ENCODE results near the gene CEBPZ. TPM values are rescaled to one million over a fixed set of nuclear protein-coding genes. Genes with fewer than 3 reads are reported as not detected.
"Not testable (repeated sequence)": the region's sequence is repeated elsewhere in the genome, so short reads cannot be mapped to it uniquely, and the experiment has no call there.

The CEBPZ gene
- total RNA-seq, 1 experiment from 2014 or later: 89.8 TPM

- DNase-seq (ENCODE audit: low spot score): no peak
These were observed 7.3 kb downstream of the CEBPZ start for GRCh38 chr2:37224063-37224462.

- no peak for DNase-seq (ENCODE audit: low spot score)
These were observed 8.3 kb downstream of the CEBPZ start for GRCh38 chr2:37223131-37223530.

- no peak for DNase-seq (ENCODE audit: low spot score)
These were observed 12.3 kb downstream of the CEBPZ start for GRCh38 chr2:37219046-37219445.

GRCh38 chr2:37215250-37215649 lies 16.1 kb downstream of the CEBPZ start:
- DNase-seq (ENCODE audit: low spot score): peak; percentile 9

GRCh38 chr2:37211939-37212338 lies 19.5 kb downstream of the CEBPZ start:
- DNase-seq (ENCODE audit: low spot score): no peak

GRCh38 chr2:37211212-37211611 lies 20.2 kb downstream of the CEBPZ start:
- no peak for DNase-seq (ENCODE audit: low spot score)

GRCh38 chr2:37206760-37207159 lies 24.6 kb downstream of the CEBPZ start:
- not testable (repeated sequence) for DNase-seq (ENCODE audit: low spot score)

- DNase-seq (ENCODE audit: low spot score): no peak
These were observed 25.6 kb downstream of the CEBPZ start for GRCh38 chr2:37205689-37206341.

GRCh38 chr2:37205071-37205661 lies 26.2 kb downstream of the CEBPZ start:
- DNase-seq (ENCODE audit: low spot score): not testable (repeated sequence)

- no peak for DNase-seq (ENCODE audit: low spot score)
These were observed 27.7 kb downstream of the CEBPZ start for GRCh38 chr2:37203708-37204107.

GRCh38 chr2:37201766-37202165 lies 29.6 kb downstream of the CEBPZ start:
- no peak for DNase-seq (ENCODE audit: low spot score)

GRCh38 chr2:37201208-37201607 lies 30.2 kb downstream of the CEBPZ start:
- no peak for DNase-seq (ENCODE audit: low spot score)

- DNase-seq (ENCODE audit: low spot score): no peak
These were observed 32.7 kb downstream of the CEBPZ start for GRCh38 chr2:37198681-37199065.

- peak; percentile 80 for DNase-seq (ENCODE audit: low spot score)
These were observed 34.8 kb downstream of the CEBPZ start, which contains the start of gene CEBPZOS for GRCh38 chr2:37196320-37197195. Gene CEBPZOS, plus strand, starts transcription at chr2:37196496. Its CDS starts 3,209 bp downstream, at chr2:37199705.

- DNase-seq (ENCODE audit: low spot score): not testable (repeated sequence)
These were observed 35.5 kb downstream of the CEBPZ start for GRCh38 chr2:37195862-37196319.

GRCh38 chr2:37192551-37192950 lies 38.8 kb downstream of the CEBPZ start:
- DNase-seq (ENCODE audit: low spot score): no peak

- no peak for DNase-seq (ENCODE audit: low spot score)
These were observed 39.6 kb downstream of the CEBPZ start for GRCh38 chr2:37191747-37192146.

GRCh38 chr2:37191253-37191652 lies 40.1 kb downstream of the CEBPZ start:
- no peak for DNase-seq (ENCODE audit: low spot score)

- no peak for DNase-seq (ENCODE audit: low spot score)
These were observed 41.1 kb downstream of the CEBPZ start for GRCh38 chr2:37190290-37190689.

GRCh38 chr2:37189452-37190153 lies 41.8 kb downstream of the CEBPZ start:
- peak; percentile 94 for DNase-seq (ENCODE audit: low spot score)

GRCh38 chr2:37188570-37188969 lies 42.8 kb downstream of the CEBPZ start, which contains the start of gene SULT6B1:
Gene SULT6B1, minus strand, starts transcription at chr2:37188670. Its CDS starts 30 bp downstream, at chr2:37188640.
- DNase-seq (ENCODE audit: low spot score): no peak

Measured in A172 (cell line).